Measurements from ENCODE around the gene TMED1.
"Not testable (repeated sequence)": the region's sequence is repeated elsewhere in the genome, so short reads cannot be mapped to it uniquely, and the experiment has no call there.

The TMED1 gene, protein sequence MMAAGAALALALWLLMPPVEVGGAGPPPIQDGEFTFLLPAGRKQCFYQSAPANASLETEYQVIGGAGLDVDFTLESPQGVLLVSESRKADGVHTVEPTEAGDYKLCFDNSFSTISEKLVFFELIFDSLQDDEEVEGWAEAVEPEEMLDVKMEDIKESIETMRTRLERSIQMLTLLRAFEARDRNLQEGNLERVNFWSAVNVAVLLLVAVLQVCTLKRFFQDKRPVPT

DNA sequence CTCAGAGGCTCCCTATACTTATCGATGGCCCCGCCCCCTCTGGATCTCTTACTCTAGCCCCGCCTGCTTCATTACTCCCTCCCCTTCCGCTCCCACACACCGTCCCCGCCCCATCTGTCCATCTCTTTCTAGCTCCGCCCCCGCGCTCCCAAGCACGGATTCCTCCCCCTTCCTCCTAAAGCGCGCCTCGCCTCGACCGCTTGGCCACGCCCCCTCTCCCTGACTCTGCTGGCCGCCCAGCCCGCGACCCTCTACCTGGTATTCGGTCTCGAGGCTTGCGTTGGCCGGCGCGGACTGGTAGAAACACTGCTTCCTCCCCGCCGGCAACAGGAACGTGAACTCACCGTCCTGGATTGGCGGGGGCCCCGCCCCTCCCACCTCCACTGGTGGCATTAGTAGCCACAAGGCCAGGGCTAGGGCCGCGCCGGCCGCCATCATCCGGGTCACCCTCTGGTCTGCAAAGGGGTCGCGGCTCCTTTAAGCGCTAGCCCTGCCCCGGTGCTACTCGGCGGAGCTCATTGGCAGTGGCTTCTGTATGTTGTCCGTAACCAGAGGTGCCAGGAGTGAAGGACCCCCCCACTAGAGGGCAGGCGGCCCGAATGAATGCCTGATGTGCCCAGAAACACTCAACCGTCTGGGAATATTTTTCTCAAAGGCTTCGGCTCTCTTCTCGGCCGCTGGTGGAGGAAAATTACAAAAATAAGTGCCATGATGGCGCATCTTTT is at the start of gene TMED1:
TMED1 (minus strand) TSS at position 459 of the 725 bp plus-strand sequence; CDS start at position 438, 21 bp downstream.
- peak; percentile 69 to 100 (median 96) for DNase-seq

DNA sequence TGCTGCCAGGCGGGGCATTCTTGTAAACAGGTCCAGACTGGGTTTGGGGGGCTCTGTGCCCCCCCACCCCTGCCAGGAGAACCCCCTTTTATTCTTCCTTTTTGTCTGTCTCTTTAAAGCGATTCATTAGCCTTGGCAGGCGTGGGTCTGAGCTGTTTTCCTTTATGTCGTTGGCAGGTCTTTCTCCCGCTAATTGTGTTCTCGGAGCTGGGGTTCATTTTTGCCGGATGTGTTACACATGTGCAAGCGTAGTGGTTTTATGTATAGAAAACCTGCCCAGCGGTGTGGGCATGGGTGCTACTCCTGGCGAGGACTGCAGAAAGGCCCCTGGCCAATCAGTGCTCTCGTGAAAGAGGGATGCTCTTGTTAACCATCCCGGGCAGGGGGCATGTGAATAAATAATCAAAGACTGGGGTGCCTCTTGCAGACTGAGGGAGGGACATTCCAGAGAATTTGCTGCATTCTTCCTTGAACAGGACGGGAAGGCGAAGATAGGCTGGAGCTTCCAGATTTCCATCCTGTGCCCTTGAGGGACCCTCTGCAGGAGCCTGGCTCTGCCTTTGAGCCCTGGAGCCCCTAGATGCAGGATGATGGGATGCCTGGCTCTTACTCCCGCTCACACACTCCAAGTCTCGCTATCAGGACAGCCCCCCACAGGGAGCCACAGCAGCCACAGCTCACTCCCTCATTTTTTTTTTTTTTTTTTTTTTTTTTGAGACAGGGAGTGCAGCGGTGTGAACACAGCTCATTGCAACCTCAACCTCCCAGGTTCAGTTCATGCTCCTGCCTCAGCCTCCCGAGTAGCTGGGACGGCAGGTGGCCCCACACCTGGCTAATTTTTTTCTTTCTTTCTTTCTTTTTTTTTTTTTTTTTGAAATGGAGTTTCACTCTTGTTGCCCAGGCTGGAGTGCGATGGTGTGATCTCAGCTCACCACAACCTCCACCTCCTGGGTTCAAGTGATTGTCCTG is 49.5 kb upstream of the TMED1 start:
- DNase-seq: peak in 1 of 56 donors; percentile 9

DNA sequence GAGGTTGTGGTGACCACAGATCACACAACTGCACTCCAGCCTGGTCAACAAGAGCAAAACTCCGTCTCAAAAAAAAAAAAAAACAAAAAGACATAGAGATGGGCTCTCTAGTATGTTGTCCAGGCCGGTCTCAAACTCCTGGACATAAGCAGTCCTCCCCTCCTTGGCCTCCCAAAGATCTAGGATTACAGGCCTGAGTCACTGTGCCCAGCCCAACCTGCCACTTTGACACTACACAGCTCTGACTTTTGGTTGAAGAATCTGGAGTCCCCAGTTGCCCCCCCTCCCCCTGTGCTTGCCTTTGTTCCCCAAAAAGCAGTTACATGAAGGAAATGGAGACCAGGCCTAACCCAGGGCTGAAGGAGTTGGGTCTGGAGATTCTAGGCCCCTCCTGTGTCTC is 48.3 kb upstream of the TMED1 start:
- no peak for DNase-seq

DNA sequence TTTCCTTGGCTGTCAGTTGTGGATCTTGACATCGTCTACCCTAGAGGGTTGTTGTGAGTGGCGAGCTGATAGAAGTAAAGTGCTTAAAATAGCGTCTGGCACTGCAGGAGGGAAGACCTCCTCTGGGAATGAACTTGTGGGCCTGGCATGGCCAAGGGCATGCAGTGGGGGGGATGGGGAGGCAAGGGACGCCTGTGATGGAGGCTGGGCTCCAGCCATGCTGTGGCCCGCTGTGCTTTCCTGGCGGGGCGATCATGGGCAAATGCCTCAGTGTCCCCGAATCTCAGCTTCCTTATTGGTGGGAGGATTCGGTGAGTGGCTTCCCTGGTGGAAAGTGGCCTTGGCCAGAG is 46.1 kb upstream of the TMED1 start:
- DNase-seq: no peak

DNA sequence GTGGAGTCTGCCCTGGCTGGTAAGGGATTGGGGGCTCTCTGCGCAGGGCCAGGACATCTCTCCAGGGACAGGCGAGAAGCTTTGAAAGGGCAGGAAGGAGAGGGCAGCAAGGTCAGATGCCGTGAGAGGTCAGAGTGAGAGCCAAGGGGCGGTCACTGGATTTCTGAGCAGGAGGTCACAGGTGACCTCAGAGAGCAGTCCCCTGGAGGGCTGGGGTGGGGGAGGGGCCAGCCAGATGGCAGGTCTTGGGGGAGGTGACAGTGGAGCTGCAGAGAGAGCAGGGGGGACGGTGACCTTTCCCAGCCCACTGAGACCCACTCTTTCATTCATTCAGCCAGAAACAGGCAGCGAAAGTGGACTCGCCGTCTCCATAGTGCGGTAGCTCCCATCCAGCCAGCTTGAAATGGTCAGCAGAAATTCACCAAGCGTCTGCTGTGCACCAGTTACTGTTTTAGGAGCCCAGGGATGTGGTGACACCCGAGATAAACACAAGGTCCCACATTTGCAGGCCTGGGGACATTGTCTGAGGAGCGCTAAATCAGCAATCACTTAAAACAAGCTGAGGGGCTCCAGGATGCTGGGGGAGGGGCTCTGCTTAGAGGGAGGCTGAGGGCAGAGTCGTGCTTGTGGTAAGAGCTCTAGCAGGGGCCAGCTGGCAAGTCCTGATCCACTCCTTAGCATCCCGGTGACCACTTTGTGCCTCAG is 45.5 kb upstream of the TMED1 start:
- no peak for DNase-seq

DNA sequence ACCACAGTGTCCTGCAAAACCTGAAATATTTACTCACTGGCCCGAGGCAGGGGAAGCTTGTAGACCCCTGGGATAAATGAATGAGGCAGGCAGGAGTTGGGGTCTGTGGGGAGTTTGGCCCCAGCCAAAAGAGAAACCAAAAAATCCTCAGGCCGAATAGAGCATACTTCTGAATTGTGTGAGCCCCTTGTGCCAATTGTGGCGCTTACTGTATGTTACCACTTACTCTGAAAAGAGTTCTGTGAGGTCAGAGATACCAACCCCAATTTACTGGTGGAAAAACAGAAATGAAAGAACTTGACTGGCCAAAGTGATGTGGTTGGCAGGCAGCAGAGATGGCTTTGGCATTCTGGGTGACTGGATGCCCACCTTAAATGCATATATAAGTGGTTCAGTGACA is 42.2 kb upstream of the TMED1 start:
- DNase-seq: no peak

DNA sequence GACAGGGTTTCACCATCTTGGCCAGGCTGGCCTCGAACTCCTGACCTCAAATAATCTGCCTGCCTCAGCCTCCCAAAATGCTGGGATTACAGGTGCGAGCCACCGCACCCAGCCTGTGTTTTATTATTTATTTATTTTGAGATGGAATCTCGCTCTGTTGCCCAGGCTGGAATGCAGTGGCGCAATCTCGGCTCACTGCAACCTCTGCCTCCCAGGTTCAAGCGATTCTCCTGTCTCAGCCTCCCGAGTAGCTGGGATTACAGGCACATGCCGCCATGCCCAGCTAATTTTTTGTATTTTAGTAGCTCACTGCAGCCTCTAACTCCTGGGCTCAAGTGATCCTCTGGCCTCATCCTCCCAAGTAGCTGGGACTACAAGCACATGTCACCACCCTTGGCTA is 41.6 kb upstream of the TMED1 start:
- not testable (repeated sequence) for DNase-seq

DNA sequence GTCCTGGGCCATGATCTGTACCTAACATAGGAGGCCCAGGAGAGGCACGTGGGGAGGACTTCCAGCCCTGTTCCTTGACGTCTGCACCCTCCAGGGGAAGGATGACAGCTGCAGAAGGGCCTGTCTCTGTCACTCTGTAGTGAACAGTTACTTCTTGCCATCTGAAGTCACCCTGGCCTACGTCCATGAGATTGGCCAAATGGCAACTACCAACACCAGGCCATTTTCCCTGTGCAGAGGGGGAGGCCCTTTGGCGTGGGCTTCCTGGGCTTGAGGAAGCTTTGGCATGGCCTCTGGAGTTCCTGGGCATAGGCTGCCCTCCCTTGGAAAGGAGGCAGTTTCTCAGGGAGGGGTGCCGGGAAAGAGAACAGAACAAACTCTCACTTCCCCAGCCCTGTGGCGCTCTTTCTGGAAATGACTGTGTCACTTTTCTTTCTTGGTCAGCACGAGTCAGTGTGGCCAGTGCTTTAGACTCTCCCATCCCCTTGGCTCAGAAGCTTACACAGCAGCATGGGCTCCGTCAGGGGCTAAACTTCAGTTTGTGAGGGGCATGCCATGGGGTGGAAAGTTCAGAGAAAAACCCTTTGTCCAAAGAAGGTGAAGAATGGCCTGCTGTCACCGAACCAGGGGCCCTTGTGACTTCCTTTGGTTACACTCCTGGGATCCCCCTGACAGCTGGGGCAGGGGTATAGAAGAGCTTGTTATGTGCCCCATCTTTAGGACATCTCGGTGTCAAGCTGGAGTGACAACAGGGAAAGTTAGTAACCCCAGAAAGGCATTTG is 40.6 kb upstream of the TMED1 start:
- DNase-seq: peak in 29 of 56 donors; percentile 4 to 59 (median 26)

DNA sequence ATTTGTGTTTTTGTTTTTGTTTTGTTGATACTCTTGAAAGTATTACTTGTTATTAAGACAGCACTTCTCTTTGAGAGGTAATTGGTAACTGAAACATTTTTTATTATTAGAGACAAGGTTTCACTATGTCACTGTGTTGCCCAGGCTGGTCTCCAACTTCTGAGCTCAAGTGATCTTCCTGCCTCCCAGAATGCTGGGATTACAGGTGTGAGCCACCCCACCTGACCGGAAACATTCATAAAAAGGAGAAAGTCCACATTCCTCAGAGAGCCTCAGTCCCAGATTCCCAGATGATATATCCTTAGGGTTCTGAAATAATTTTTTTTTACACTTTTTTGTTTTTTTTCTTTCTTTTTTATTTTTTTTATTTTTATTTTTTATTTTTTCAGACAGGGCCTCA is 38.0 kb upstream of the TMED1 start:
- DNase-seq: no peak

DNA sequence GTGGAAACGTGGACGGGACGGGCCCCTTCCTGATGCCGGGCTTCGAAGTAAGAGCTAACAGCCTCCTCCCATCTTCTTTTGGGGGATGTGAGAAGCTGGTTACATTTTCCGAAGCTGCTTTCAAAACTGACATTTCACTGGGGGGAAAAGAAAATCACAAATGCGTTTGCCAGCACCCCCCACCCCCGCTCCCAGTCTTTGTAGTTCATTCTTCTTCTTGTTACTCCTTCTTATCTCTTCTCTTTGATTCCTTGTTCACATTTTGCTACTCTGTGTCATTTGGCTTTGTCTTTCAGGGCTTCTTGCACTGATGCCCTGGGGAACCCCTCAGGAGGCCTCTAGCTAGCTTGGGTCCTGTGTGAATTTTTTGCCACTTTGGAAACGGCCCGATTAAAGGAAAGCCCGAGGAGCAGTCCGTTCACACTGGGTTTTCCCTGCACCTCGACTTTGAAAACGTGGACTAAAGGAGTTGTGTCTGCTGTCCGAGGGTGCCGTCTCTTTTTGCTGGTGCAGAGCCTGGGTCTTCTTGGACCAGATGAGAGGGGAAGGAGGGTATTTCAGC is 36.6 kb upstream of the TMED1 start:
- DNase-seq: no peak

DNA sequence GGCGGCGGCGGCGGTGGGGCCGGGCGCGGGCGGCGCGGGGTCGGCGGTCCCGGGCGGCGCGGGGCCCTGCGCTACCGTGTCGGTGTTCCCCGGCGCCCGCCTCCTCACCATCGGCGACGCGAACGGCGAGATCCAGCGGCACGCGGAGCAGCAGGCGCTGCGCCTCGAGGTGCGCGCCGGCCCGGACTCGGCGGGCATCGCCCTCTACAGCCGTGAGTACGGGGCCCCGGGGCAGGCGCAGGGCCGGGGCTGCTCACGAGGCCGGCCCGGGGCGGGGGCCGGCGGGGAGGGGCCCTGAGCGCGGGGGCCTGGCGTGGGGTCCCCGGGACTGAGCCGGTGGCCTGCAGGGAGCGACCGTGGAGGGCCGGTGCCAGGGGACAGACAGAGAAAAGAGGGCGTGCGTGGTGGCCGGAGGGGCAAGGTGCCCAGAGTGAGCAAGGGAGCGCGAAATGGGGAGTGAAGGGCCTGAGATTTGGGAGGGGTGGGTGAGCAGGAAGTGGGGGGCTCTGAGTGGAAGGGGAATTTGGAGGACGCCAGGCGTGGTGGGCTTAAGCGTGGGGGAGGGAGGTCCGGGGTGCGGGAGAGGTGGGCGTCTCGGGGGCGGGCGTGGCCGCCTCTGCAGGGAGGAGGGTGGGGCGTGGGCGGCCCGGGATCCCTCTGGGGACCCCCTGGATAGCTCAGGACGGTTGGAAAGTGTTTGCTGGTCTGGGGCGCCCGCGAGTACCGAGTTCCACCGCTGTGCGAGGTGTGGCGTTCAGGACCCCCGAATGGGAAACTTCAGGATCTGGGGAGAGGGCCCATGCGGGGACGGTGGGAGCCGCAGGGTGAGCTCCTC is 35.9 kb upstream of the TMED1 start:
- DNase-seq: peak in 16 of 56 donors; percentile 10 to 57 (median 26)

DNA sequence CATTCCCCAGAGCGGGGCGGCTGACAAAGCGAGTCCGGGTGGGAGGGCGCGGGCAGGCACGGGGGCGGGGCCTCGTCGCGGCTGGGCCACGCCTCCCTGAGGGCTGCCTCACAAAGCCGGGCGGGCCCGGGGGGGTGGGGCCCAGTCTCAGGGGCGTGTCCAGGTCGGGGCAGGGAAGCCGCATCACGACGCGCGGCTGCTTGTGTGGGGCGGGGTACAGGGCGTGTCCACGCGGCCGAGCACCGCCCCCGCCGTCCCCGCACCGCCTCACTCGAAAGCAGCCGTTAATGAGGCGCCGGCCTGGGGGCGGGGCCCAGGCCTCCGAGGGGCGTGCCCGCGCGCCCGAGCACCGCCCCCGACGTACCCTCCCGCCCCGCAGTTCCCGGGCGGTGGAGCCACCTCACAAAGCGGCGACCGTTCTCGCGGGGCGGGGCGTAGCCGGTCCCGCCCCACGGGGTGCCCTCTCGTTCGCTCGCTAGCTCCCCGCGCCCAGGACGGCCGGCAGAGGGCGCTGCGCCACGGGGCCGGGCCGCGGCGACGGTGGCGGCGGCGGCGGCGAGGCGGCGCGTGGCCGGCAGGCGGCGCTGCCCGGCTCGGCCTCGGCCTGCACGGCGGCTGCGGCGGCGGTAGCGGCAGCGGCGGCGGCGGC is 35.1 kb upstream of the TMED1 start, which contains the start of gene CARM1:
CARM1 (plus strand) TSS at position 599 of the 649 bp plus-strand sequence. CDS start 150 bp downstream, outside the sequence.
- peak; percentile 44 to 100 (median 98) for DNase-seq

DNA sequence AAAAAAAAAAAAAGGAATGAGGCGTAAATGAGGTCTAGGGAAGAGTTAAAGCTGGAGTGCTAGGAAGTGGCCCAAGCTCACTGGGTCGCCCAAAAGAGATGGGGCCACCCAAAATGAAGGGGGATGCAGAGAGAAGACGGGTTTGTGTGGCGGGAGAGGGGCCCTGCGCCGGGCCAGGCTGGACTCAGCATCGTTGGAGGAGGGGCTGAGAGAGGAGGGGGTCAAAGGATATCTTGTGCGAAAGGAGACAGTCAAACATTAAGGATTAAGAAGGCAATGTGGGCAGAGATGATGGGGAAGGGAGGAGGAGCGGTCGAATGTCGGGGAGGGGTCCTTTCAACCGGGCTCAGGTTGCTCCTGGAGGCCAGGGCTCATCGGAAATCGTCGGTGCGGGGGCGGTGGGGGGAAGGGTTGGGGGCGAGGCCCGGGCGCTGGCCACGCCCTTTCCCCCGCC is 34.5 kb upstream of the TMED1 start:
- peak in 1 of 56 donors; percentile 61 for DNase-seq

DNA sequence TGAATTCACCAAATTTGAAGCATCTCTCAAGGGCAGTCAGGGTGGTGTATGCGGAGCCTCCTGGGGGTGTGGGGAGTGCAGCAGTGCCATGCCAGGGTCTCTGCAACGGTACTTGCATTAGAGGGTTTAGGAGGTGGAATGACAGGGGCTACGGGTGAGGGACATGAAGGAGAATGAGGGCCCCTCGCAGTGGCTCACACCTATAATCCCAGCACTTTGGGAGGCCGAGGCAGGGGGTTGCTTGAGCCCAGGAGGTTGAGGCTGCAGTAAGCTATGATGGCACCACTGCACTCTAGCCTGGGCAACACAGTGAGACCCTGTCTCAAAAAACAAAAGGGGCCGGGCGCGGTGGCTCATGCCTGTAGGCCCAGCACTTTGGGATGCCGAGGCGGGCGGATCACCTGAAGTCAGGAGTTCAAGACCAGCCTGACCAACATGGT is 33.9 kb upstream of the TMED1 start:
- DNase-seq: not testable (repeated sequence)

DNA sequence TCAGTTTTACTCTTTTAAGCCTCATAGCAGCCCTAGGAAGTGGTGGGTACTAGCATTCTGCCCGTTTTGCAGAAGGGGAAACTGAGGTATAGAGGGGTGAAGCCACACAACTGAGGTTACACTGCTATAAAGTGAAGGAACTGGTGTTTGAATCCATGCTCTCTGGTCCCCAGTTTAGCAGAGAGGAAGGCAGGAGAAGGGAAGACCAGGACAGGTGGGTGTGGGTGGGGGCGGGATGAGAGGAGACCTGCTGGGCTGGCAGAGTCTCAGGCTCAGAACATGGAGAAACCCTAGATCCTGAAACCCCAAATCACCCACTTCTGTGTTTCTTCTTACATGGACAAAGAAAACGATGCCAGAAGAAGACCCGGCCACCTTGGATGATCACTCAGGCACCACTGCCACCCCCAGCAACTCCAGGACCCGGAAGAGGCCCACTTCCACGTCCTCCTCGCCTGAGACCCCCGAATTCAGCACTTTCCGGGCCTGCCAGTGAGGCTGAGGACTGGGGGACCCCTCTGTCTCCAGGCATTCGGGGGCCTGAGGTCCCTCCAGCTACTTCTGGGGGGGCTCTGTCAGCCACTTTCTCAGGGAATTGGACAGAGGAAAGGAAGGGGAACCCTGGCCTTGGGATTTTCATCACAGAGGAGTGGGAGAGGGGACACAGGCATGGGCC is 33.0 kb upstream of the TMED1 start:
- no peak for DNase-seq

DNA sequence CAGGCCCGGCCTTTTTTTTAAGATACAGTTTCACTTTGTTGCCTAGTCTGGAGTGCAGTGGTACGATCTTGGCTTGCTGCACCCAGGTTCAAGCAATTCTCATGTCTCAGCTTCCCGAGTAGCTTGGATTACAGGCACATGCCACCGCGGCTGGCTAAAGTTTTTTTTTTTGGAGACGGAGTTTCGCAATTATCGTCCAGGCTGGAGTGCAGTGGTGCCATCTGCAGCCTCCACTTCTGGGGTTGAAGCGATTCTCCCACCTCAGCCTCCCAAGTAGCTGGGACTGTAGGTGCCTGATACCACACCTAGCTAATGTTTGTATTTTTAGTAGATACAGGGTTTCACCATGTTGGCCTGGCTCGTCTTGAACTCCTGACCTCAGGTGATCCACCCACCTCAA is 30.5 kb upstream of the TMED1 start:
- no peak for DNase-seq

DNA sequence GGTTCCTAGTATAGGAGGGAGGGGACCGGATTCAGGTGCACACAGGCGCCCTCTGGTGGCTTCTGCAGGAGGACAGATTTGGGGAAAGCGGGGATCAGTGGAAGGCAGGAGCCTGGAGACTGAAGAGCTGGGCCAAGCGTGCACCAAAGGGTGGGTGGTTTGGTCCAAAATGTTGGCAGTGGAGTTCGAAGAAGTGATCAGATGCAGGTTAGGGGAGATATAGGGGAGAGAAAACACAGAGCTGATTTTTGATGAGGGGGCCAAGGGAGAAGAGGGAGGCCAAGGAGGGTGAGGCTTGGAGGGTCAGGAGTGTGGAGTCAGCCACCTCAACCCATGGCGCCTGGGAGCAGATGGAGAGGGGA is 28.5 kb upstream of the TMED1 start:
- peak in 53 of 56 donors; percentile 11 to 87 (median 61) for DNase-seq

Measured in amygdala (tissue), 56 donors.